Liver (tissue), 3 donors: ENCODE data around the gene CEMIP.

Experiments
- ATF3 ChIP-seq: IDR thresholded peaks from 2 replicates; pipeline ENCODE4 v1.6.1; 2016; ENCODE audit warnings: antibody characterized with exemption
- CTCF ChIP-seq: fragments of 150-350 bp; IDR thresholded peaks from 2 replicates; pipeline ENCODE4 v1.5.1; 2017; ENCODE audit warnings: improper control_type of control experiment, low read depth, low read length; ENCODE audit not compliant: missing input control
- EGR1 ChIP-seq, 2 donors: IDR thresholded peaks; 2 replicates each; pipeline ENCODE4 v1.6.1; 2016 to 2018; ENCODE audit warnings: antibody characterized with exemption in 2 of 2, low read depth in 2 of 2
- GABPA ChIP-seq, 2 donors: IDR thresholded peaks in 1 of 2; conservative IDR thresholded peaks in 1 of 2; 2 replicates each; pipeline ENCODE4 v1.6.1; 2016; ENCODE audit warnings: antibody characterized with exemption in 2 of 2, mild to moderate bottlenecking in 1 of 2, moderate library complexity in 1 of 2
- JUND ChIP-seq, 2 donors: IDR thresholded peaks; 2 replicates each; pipeline ENCODE4 v1.6.1; 2016; ENCODE audit warnings: antibody characterized with exemption in 2 of 2
- MAX ChIP-seq: IDR thresholded peaks from 2 replicates; pipeline ENCODE4 v1.6.1; 2016; ENCODE audit warnings: antibody characterized with exemption
- RAD21 ChIP-seq, 2 donors: IDR thresholded peaks; 2 replicates each; pipeline ENCODE4 v1.6.1; 2016; ENCODE audit warnings: antibody characterized with exemption in 2 of 2, mild to moderate bottlenecking in 2 of 2
- REST ChIP-seq: IDR thresholded peaks from 2 replicates; pipeline ENCODE4 v1.6.1; 2016; ENCODE audit warnings: antibody characterized with exemption, mild to moderate bottlenecking
- RXRA ChIP-seq, 2 donors: IDR thresholded peaks; 2 replicates each; pipeline ENCODE4 v1.6.1; 2017 to 2018; ENCODE audit warnings: antibody characterized with exemption in 2 of 2, mild to moderate bottlenecking in 1 of 2
- SP1 ChIP-seq: IDR thresholded peaks from 2 replicates; pipeline ENCODE4 v1.6.1; 2018; ENCODE audit warnings: antibody characterized with exemption, mild to moderate bottlenecking
- TAF1 ChIP-seq: conservative IDR thresholded peaks from 2 replicates; pipeline ENCODE4 v1.6.1; 2016; ENCODE audit warnings: antibody characterized with exemption, mild to moderate bottlenecking
- YY1 ChIP-seq: IDR thresholded peaks from 2 replicates; pipeline ENCODE4 v1.6.1; 2016; ENCODE audit warnings: antibody characterized with exemption, mild to moderate bottlenecking
- ZBTB33 ChIP-seq: IDR thresholded peaks from 2 replicates; pipeline ENCODE4 v1.6.1; 2016; ENCODE audit warnings: antibody characterized with exemption
- donor health status: healthy.
- donor health status: healthy.

- TF ChIP-seq RAD21 (IDR thresholded peaks at IDR 0.05) (no peak), CTCF (no peak), SP1 (no peak), GABPA (IDR thresholded peaks at IDR 0.05 in 1 of 2, conservative IDR thresholded peaks at IDR 0.05 in 1 of 2) (no peak), YY1 (no peak), MAX (no peak), JUND (IDR thresholded peaks at IDR 0.05) (no peak), REST (no peak), ZBTB33 (no peak), RXRA (IDR thresholded peaks at IDR 0.05) (no peak), TAF1 (no peak), ATF3 (no peak), EGR1 (IDR thresholded peaks at IDR 0.05; ENCODE audit: low read depth in 2 of 2) (no peak)
These were observed 39.3 kb upstream of the CEMIP start for GRCh38 chr15:80739919-80740318.
